Mesenchymal stem cell (in vitro differentiated cells and primary cell): ENCODE data around the gene KIF14.

ENCODE experiments used
- DNase-seq: peaks from one replicate; pipeline ENCODE4 v3.0.0-alpha.2; 2013
- H2AFZ ChIP-seq: one replicate; pipeline ENCODE4 v1.6.1; 2013; ENCODE audit warnings: low read depth, mild to moderate bottlenecking, control low read depth, inconsistent platforms, low read length, moderate library complexity
- H2AK5ac ChIP-seq: 2 replicates; pipeline ENCODE4 v1.6.1; 2013; ENCODE audit warnings: low read length, moderate library complexity, mild to moderate bottlenecking, inconsistent platforms; ENCODE audit not compliant: severe bottlenecking
- H2BK120ac ChIP-seq: one replicate; pipeline ENCODE4 v1.6.1; 2013; ENCODE audit warnings: low read depth, mild to moderate bottlenecking, inconsistent platforms, low read length, moderate library complexity
- H2BK12ac ChIP-seq, 2 experiments: one replicate each; pipeline ENCODE4 v1.6.1; 2013; ENCODE audit warnings: inconsistent platforms in 2 of 2, low read length in 2 of 2, mild to moderate bottlenecking in 2 of 2, moderate library complexity in 2 of 2, control low read depth in 1 of 2
- H2BK15ac ChIP-seq: one replicate; pipeline ENCODE4 v1.6.1; 2013; ENCODE audit warnings: mild to moderate bottlenecking, low read depth, inconsistent platforms; ENCODE audit not compliant: poor library complexity, severe bottlenecking
- H2BK5ac ChIP-seq: 2 replicates; pipeline ENCODE4 v1.6.1; 2013; ENCODE audit warnings: low read depth, mild to moderate bottlenecking, low read length, control low read depth, inconsistent platforms; ENCODE audit not compliant: poor library complexity, severe bottlenecking
- H3K14ac ChIP-seq, 2 experiments: one replicate each; pipeline ENCODE4 v1.6.1; 2013; ENCODE audit warnings: inconsistent platforms in 2 of 2, low read length in 2 of 2, control low read depth in 1 of 2, mild to moderate bottlenecking in 1 of 2, moderate library complexity in 1 of 2
- H3K18ac ChIP-seq, 2 experiments: one replicate each; pipeline ENCODE4 v1.6.1; 2013; ENCODE audit warnings: inconsistent platforms in 2 of 2, low read length in 2 of 2, control low read depth in 1 of 2, low read depth in 1 of 2, mild to moderate bottlenecking in 1 of 2
- H3K23ac ChIP-seq, 2 experiments: one replicate each; pipeline ENCODE4 v1.6.1; 2013; ENCODE audit warnings: inconsistent platforms in 2 of 2, low read length in 2 of 2, mild to moderate bottlenecking in 2 of 2, moderate library complexity in 2 of 2, control low read depth in 1 of 2
- H3K27ac ChIP-seq: 2 replicates; pipeline ENCODE4 v1.5.1; 2013; ENCODE audit warnings: mild to moderate bottlenecking, moderate library complexity, low read length, control low read depth, inconsistent platforms; ENCODE audit not compliant: poor library complexity, severe bottlenecking
- H3K27me3 ChIP-seq, 2 experiments: 2 replicates each; pipeline versions ENCODE4 v1.6.1 to v1.7.0; 2013; ENCODE audit warnings: low read length in 2 of 2, mild to moderate bottlenecking in 2 of 2, moderate library complexity in 2 of 2, control low read depth in 1 of 2, inconsistent platforms in 1 of 2; ENCODE audit not compliant: control insufficient read depth in 1 of 2, insufficient read depth in 1 of 2
- H3K36me3 ChIP-seq, 2 experiments: 2 replicates each; pipeline versions ENCODE4 v1.6.1 to v1.7.0; 2013; ENCODE audit warnings: low read length in 2 of 2, control low read depth in 1 of 2, inconsistent platforms in 1 of 2, low read depth in 1 of 2, mild to moderate bottlenecking in 1 of 2; ENCODE audit not compliant: insufficient read depth in 2 of 2, control insufficient read depth in 1 of 2
- H3K4ac ChIP-seq, 2 experiments: one replicate each; pipeline ENCODE4 v1.6.1; 2013; ENCODE audit warnings: inconsistent platforms in 2 of 2, low read length in 2 of 2, mild to moderate bottlenecking in 2 of 2, moderate library complexity in 2 of 2, control low read depth in 1 of 2, low read depth in 1 of 2
- H3K4me1 ChIP-seq: 2 replicates; pipeline ENCODE4 v1.6.1; 2013; ENCODE audit warnings: low read depth, low read length, control low read depth; ENCODE audit not compliant: control insufficient read depth, insufficient read depth
- H3K4me2 ChIP-seq: 2 replicates; pipeline ENCODE4 v1.6.1; 2013; ENCODE audit warnings: low read length, mild to moderate bottlenecking, inconsistent platforms; ENCODE audit not compliant: poor library complexity, severe bottlenecking
- H3K4me3 ChIP-seq, 2 experiments: 2 replicates each; pipeline versions ENCODE4 v1.5.1 to v1.7.0; 2013; ENCODE audit warnings: low read length in 2 of 2, mild to moderate bottlenecking in 2 of 2, control low read depth in 1 of 2, low read depth in 1 of 2; ENCODE audit not compliant: insufficient read depth in 1 of 2
- H3K79me1 ChIP-seq: replicated peaks from 2 replicates; pipeline ENCODE4 v1.6.1; 2013; ENCODE audit warnings: mild to moderate bottlenecking, control low read depth, low read length, inconsistent platforms; ENCODE audit not compliant: poor library complexity, severe bottlenecking
- H3K9ac ChIP-seq: 2 replicates; pipeline ENCODE4 v1.7.0; 2013; ENCODE audit warnings: mild to moderate bottlenecking, low read length, moderate library complexity
- H3K9me3 ChIP-seq: 2 replicates; pipeline ENCODE4 v1.7.0; 2013; ENCODE audit warnings: mild to moderate bottlenecking, low read length; ENCODE audit not compliant: control insufficient read depth
- H4K8ac ChIP-seq: one replicate; pipeline ENCODE4 v1.6.1; 2013; ENCODE audit warnings: inconsistent platforms, mild to moderate bottlenecking, low read length, moderate library complexity
- H4K91ac ChIP-seq: one replicate; pipeline ENCODE4 v1.6.1; 2013; ENCODE audit warnings: mild to moderate bottlenecking, low read length, inconsistent platforms
- WGBS: methylation state at CpG from one replicate; pipeline ENCODE4 v1.1.7; 2013; ENCODE audit warnings: mixed read lengths; 5-methylcytosine and 5-hydroxymethylcytosine counted together

The KIF14 gene

GRCh38 chr1:200590001-200590400, 30.6 kb downstream of the KIF14 start:
- Histone ChIP-seq H3K9ac (no peak overlapping the region), H3K27ac (no peak overlapping the region), H3K4ac (no peak overlapping the region), H2AK5ac (no peak overlapping the region), H2BK15ac (no peak overlapping the region), H2AFZ (no peak overlapping the region), H2BK12ac (no peak overlapping the region), H3K9me3 (no peaks in the 10 kb centered on the region), H3K4me3 (no peak overlapping the region), H4K91ac (no peak overlapping the region), H2BK5ac (no peak overlapping the region), H3K79me1 (no peaks in the 10 kb centered on the region), H3K18ac (no peak overlapping the region), H3K23ac (no peak overlapping the region), H2BK120ac (no peak overlapping the region), H3K36me3 (no peaks in the 10 kb centered on the region), H3K4me1 (no peaks in the 10 kb centered on the region), H3K27me3 (no peaks in the 10 kb centered on the region), H3K4me2 (no peak overlapping the region), H4K8ac (no peak overlapping the region), H3K14ac (no peak overlapping the region)
- DNase-seq, result no peak
- WGBS, result 100% methylated on average over 1 of the region's 1 CpG

DNA sequence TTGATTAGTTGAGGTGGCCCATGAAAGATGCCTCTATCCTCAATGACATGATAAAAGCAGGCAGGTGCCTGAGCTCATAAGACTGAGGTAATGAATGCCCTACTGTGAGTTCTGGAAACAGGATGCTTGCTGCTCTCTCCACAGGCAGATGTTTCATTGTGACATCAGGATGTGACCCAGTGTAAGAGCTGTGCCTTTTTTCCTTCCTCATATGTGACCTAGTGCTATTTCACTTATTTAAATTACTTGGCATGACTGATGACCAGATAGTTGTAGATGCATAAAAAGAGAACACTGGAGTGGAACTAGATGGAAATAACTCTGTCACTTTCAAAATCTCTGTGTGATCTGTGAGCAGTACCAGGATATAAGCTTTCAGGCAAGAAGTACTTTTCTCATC, 31.9 kb downstream of the KIF14 start:
- no peak for DNase-seq
- no peak overlapping the region for H2BK120ac ChIP-seq
- no peak overlapping the region for H3K9ac ChIP-seq
- H3K4me3 ChIP-seq, result no peak overlapping the region
- H2AK5ac ChIP-seq, result no peak overlapping the region
- no peaks in the 10 kb centered on the region for H3K79me1 ChIP-seq
- H3K27ac ChIP-seq, result no peak overlapping the region
- H3K14ac ChIP-seq, result no peak overlapping the region
- H2BK15ac ChIP-seq, result no peak overlapping the region
- H3K4me2 ChIP-seq, result no peak overlapping the region
- no peak overlapping the region for H4K91ac ChIP-seq
- no peaks in the 10 kb centered on the region for H3K27me3 ChIP-seq
- no peak overlapping the region for H3K4ac ChIP-seq
- H2BK5ac ChIP-seq, result no peak overlapping the region
- no peak overlapping the region for H4K8ac ChIP-seq
- no peak overlapping the region for H3K23ac ChIP-seq
- H2AFZ ChIP-seq, result no peak overlapping the region
- H3K9me3 ChIP-seq, result no peaks in the 10 kb centered on the region
- no peak overlapping the region for H3K18ac ChIP-seq
- no peaks in the 10 kb centered on the region for H3K4me1 ChIP-seq
- peaks cover 0 to 6% of the 10 kb centered on the region in 2 experiments for H3K36me3 ChIP-seq
- no peak overlapping the region for H2BK12ac ChIP-seq

DNA sequence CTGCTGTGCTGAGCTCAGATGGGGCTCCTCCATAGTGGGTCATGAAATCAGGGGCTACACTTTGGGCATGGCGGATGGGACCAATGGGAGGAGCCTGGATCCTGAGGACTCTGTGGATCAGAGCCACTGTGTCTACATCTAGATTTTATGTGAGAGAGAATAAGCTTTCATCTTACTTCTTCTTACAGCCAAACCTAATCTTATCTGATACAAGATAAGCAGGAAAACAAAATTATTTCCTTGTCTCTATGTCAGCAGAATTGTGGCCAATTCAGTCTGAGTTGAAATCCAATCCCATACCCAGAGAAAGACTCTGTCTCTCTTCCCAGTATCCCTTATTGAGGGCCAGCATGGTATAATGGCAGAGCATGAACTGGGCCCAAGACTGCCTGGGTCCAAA, 56.2 kb downstream of the KIF14 start:
- H2BK120ac ChIP-seq, result no peak overlapping the region
- no peak overlapping the region for H2AK5ac ChIP-seq
- H3K4me1 ChIP-seq, result no peaks in the 10 kb centered on the region
- no peak overlapping the region for H2BK5ac ChIP-seq
- no peak overlapping the region for H3K9ac ChIP-seq
- 100% methylated on average over 1 of the region's 1 CpG for WGBS
- H3K4me2 ChIP-seq, result no peak overlapping the region
- no peak overlapping the region for H3K4ac ChIP-seq
- H3K36me3 ChIP-seq, result peaks cover 0 to 3% of the 10 kb centered on the region in 2 experiments
- no peak for DNase-seq
- H2AFZ ChIP-seq, result no peak overlapping the region
- no peak overlapping the region for H3K27ac ChIP-seq
- no peak overlapping the region for H3K14ac ChIP-seq
- H3K18ac ChIP-seq, result no peak overlapping the region
- H3K27me3 ChIP-seq, result no peaks in the 10 kb centered on the region
- H4K8ac ChIP-seq, result no peak overlapping the region
- no peaks in the 10 kb centered on the region for H3K9me3 ChIP-seq
- no peaks in the 10 kb centered on the region for H3K79me1 ChIP-seq
- no peak overlapping the region for H3K23ac ChIP-seq
- H4K91ac ChIP-seq, result no peak overlapping the region
- no peak overlapping the region for H3K4me3 ChIP-seq
- no peak overlapping the region for H2BK15ac ChIP-seq
- no peak overlapping the region for H2BK12ac ChIP-seq

- H2BK12ac ChIP-seq, result no peak overlapping the region
- no peaks in the 10 kb centered on the region for H3K9me3 ChIP-seq
- H2BK120ac ChIP-seq, result no peak overlapping the region
- no peak overlapping the region for H4K91ac ChIP-seq
- no peak overlapping the region for H3K9ac ChIP-seq
- H3K23ac ChIP-seq, result no peak overlapping the region
- H3K4me1 ChIP-seq, result no peaks in the 10 kb centered on the region
- H2AK5ac ChIP-seq, result no peak overlapping the region
- peaks cover 1% of the 10 kb centered on the region for H3K79me1 ChIP-seq
- no peak overlapping the region for H3K4me2 ChIP-seq
- no CpG with 5 or more reads among the region's 1 CpG for WGBS
- no peak overlapping the region for H3K4me3 ChIP-seq
- H3K14ac ChIP-seq, result no peak overlapping the region
- H2AFZ ChIP-seq, result no peak overlapping the region
- no peak overlapping the region for H4K8ac ChIP-seq
- no peak overlapping the region for H3K4ac ChIP-seq
- H3K36me3 ChIP-seq, result peaks cover 0 to 8% of the 10 kb centered on the region in 2 experiments
- H2BK15ac ChIP-seq, result no peak overlapping the region
- H3K27ac ChIP-seq, result no peak overlapping the region
- H3K27me3 ChIP-seq, result no peaks in the 10 kb centered on the region
- DNase-seq, result no peak
- no peak overlapping the region for H2BK5ac ChIP-seq
- no peak overlapping the region for H3K18ac ChIP-seq
Measured at GRCh38 chr1:200561856-200562214, 58.7 kb downstream of the KIF14 start.
